ENCODE measurements around the gene ZNHIT3. TPM values are rescaled to one million over a fixed set of nuclear protein-coding genes. Genes with fewer than 3 reads are reported as not detected.

ZNHIT3 gene
- total RNA-seq, 2 experiments from 2014 or later, result 46.5 to 50.5 TPM

GRCh38 chr17:36535669-36536081 lies 49.2 kb downstream of the ZNHIT3 start:
- Mint-ChIP-seq H3K27me3 (no peaks in the 10 kb centered on the region), H3K9me3 (peaks cover 2% of the 10 kb centered on the region), H3K36me3 (ENCODE audit: low read depth) (peaks cover 54% of the 10 kb centered on the region), H3K27ac (peak overlapping the region; percentile 99), H3K4me3 (peak overlapping the region; percentile 85), H3K4me1 (ENCODE audit: low read depth) (peaks cover 34% of the 10 kb centered on the region)
- intact Hi-C loops (cut with micrococcal nuclease), result no loop called here
- ATAC-seq (no peak), DNase-seq (no peak)
- POLR2A ChIA-PET, result interaction anchor here (1.2 to 5.8 kb wide), 7 partner anchors 11 to 52 kb away, joined by 3 to 91 read pairs (median 9); partner anchors contain the start of genes GGNBP2 and ZNHIT3
- CTCF ChIA-PET, result interaction anchor here (2.9 to 3.6 kb wide), 2 partner anchors 9 to 15 kb away, joined by 9 to 22 read pairs; partner anchors contain the start of gene GGNBP2
- TF ChIP-seq CTCF (IDR thresholded peaks at IDR 0.05), result no peak

- ChIA-PET POLR2A (no interaction called here), CTCF (no interaction called here)
- H3K4me1 Mint-ChIP-seq (ENCODE audit: low read depth), result peaks cover 19% of the 10 kb centered on the region
- no peak overlapping the region for H3K27ac Mint-ChIP-seq
- ATAC-seq, result no peak
- no peak for TF ChIP-seq CTCF (IDR thresholded peaks at IDR 0.05)
- DNase-seq, result no peak
- H3K27me3 Mint-ChIP-seq, result no peaks in the 10 kb centered on the region
- H3K36me3 Mint-ChIP-seq (ENCODE audit: low read depth), result peaks cover 31% of the 10 kb centered on the region
- intact Hi-C loops (cut with micrococcal nuclease), result no loop called here
- H3K9me3 Mint-ChIP-seq, result peaks cover 2% of the 10 kb centered on the region
- H3K4me3 Mint-ChIP-seq, result no peak overlapping the region
Observed at GRCh38 chr17:36540696-36541095, 54.2 kb downstream of the ZNHIT3 start.

GRCh38 chr17:36542755-36543154 lies 56.3 kb downstream of the ZNHIT3 start:
- CTCF ChIA-PET, result interaction anchor here (4.6 kb wide), 1 partner anchor 8 kb away, joined by 22 read pairs; the partner anchor contains the start of genes MYO19 and PIGW

GRCh38 chr17:36544044-36544306 lies 57.5 kb downstream of the ZNHIT3 start:
- CTCF ChIA-PET, result interaction anchor here (4.6 kb wide), 1 partner anchor 9 kb away, joined by 22 read pairs; the partner anchor contains the start of genes MYO19 and PIGW

More at GRCh38 chr17:36542755-36543154, 56.3 kb downstream of the ZNHIT3 start:
- no peak for TF ChIP-seq CTCF (IDR thresholded peaks at IDR 0.05)
- Mint-ChIP-seq H3K27me3 (no peaks in the 10 kb centered on the region), H3K27ac (no peak overlapping the region), H3K9me3 (no peaks in the 10 kb centered on the region), H3K4me1 (ENCODE audit: low read depth) (peaks cover 16% of the 10 kb centered on the region), H3K36me3 (ENCODE audit: low read depth) (peaks cover 26% of the 10 kb centered on the region), H3K4me3 (no peak overlapping the region)
- intact Hi-C loops (cut with micrococcal nuclease), result no loop called here
- ATAC-seq (no peak), DNase-seq (no peak)
- POLR2A ChIA-PET, result interaction anchor here (1.2 kb wide), 1 partner anchor 55 kb away, joined by 5 read pairs; no protein-coding TSS in a partner anchor

More at GRCh38 chr17:36544044-36544306, 57.5 kb downstream of the ZNHIT3 start:
- H3K9me3 Mint-ChIP-seq, result no peaks in the 10 kb centered on the region
- DNase-seq, result peak; percentile 40
- H3K4me3 Mint-ChIP-seq, result peak overlapping the region; percentile 98
- ATAC-seq, result no peak
- no peaks in the 10 kb centered on the region for H3K27me3 Mint-ChIP-seq
- peaks cover 23% of the 10 kb centered on the region for H3K4me1 Mint-ChIP-seq (ENCODE audit: low read depth)
- POLR2A ChIA-PET, result interaction anchor here (0.5 to 6.4 kb wide), 6 partner anchors 8 to 624 kb away, joined by 3 to 91 read pairs (median 3); partner anchors contain the start of genes MYO19 and PIGW
- no peak for TF ChIP-seq CTCF (IDR thresholded peaks at IDR 0.05)
- intact Hi-C loops (cut with micrococcal nuclease), result no loop called here
- peak overlapping the region; percentile 94 for H3K27ac Mint-ChIP-seq
- peaks cover 28% of the 10 kb centered on the region for H3K36me3 Mint-ChIP-seq (ENCODE audit: low read depth)
